T47D (cell line): Measurements from ENCODE around the gene PALM2AKAP2.
"Not testable (repeated sequence)": the region's sequence is repeated elsewhere in the genome, so short reads cannot be mapped to it uniquely, and the experiment has no call there.

ENCODE experiments used
- DNase-seq, 2 experiments: peaks; one replicate each; pipeline versions ENCODE4 v3.0.0 to v3.0.0-alpha.2; 2011 to 2012; ENCODE audit warnings: low read depth in 1 of 2, low spot score in 1 of 2
- JUND ChIP-seq: IDR thresholded peaks from 2 replicates; pipeline ENCODE4 v1.6.1; 2012; ENCODE audit warnings: low read depth
- in situ Hi-C: cut with HindIII; loops from 2 replicates; pipeline ENCODE4 v1.10.0; 2016; ENCODE audit warnings: low sequenced_read_pairs, low pct_unique_long_range_greater_than_20kb

Gene PALM2AKAP2

DNA sequence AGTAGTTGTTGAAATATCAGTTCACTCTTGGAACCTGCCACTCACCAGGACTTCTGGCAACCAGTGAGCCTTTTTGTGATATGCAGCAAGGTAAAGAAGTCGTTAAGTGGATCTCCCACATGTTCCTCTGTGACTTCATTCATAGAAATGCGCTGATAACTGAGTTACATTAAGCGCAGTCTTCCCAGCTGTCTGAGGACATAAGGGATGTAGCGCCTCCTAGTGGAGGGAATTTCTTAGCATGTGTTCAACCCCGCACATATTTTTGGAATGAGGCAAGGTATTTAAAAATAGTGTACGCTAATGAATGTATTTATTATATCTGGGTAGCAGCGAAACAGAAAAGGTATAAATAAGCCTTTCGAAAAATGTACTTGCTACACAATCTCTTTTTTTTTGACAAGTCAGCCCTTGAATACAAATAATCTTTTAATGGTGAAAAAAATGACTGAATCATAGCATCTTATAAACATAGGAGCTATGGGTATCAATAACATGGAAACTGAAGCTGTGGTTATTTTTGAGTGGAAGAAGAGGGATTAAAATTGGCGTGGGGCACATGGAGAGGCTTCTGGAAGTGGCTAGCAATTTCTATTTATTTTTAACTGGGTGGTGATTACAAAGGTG lies 38.0 kb downstream of the PALM2AKAP2 start:
- peak; percentile 69 to 92 for DNase-seq
- 0 out of 2 replicates have a peak, but pooled peaks have one; percentile 10 for TF ChIP-seq JUND
- in situ Hi-C loops: no loop called here

DNA sequence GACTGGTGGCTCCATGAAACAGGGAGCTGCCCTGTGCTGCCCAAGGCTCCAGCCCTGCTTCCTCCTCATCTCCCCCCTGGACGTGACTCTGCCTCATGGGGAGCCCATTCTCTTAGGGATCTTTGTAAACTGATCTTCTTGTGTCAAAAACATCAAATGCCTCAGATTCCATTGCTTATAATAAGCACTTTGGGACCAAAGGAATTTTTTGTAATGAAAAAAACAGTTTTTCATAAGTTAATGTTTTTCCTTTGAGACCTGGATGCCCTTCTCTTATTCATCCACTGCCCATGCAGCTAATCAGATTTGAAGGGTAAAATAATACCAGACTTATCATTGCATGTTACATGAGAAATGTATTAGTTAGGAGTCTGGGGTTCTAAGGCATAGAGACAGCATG lies 41.7 kb downstream of the PALM2AKAP2 start:
- DNase-seq: no peak
- no peak for TF ChIP-seq JUND
- in situ Hi-C loops: no loop called here

DNA sequence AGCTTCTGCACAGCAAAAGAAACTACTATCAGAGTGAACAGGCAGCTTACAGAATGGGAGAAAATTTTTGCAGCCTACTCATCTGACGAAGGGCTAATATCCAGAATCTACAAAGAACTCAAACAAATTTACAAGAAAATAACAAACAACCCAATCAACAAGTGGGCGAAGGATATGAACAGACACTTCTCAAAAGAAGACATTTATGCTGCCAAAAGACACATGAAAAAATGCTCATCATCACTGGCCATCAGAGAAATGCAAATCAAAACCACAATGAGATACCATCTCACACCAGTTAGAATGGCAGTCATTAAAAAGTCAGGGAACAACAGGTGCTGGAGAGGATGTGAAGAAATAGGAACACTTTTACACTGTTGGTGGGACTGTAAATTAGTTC lies 45.4 kb downstream of the PALM2AKAP2 start:
- in situ Hi-C loops, DNase-seq: not testable (repeated sequence)

GRCh38 chr9:109826559-109826958 lies 46.6 kb downstream of the PALM2AKAP2 start:
- in situ Hi-C loops: no loop called here
- TF ChIP-seq JUND: no peak
- DNase-seq: no peak

GRCh38 chr9:109828254-109828653 lies 48.3 kb downstream of the PALM2AKAP2 start:
- in situ Hi-C loops: no loop called here
- no peak for TF ChIP-seq JUND
- no peak for DNase-seq
